BE2C (cell line): ENCODE results near the gene DCXR.

Experiments used
- DNase-seq: peaks from one replicate; pipeline ENCODE4 v3.0.0-alpha.2; 2020
- H3K27me3 ChIP-seq: fragments of 250-450 bp; sonication (Bioruptor Pico); 2 replicates; pipeline ENCODE4 v1.5.1; 2020; ENCODE audit warnings: mild to moderate bottlenecking
- H3K36me3 ChIP-seq: fragments of 250-450 bp; sonication (Bioruptor Pico); 2 replicates; pipeline ENCODE4 v1.5.1; 2020; ENCODE audit warnings: mild to moderate bottlenecking
- H3K4me1 ChIP-seq: fragments of 250-450 bp; sonication (Bioruptor Pico); 2 replicates; pipeline ENCODE4 v1.5.1; 2020
- H3K4me3 ChIP-seq: 2 replicates; pipeline ENCODE4 v1.5.1; 2011; ENCODE audit warnings: low read depth, low read length
- H3K9me3 ChIP-seq: fragments of 250-450 bp; sonication (Bioruptor Pico); 2 replicates; pipeline ENCODE4 v1.5.1; 2020
- TF ChIP-seq, protein P1 (sequence below): IDR thresholded peaks from 2 replicates; pipeline ENCODE4 v1.5.1; 2012; ENCODE audit warnings: mild to moderate bottlenecking, low read depth, low read length

DCXR gene

DNA sequence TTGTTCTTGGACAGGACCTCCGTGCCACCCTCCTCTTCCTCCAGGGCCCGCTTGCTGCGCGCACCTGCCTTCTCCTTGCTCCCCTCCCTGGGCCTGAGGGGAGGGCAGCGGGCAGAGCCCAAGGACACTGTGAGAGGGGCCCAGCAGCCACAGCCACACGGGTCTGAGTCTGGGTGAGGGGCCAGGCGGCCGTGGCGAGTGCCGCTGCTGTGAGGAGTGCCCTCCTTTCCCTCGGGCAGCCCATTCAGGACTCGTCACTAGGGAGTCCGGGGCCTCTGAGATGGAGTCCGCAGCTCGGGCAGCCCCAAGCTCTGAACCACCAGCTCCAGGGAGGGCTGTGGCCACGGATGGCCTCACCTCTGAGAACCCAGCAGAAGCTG, 22.5 kb upstream of the DCXR start:
- TF ChIP-seq, protein P1, sequence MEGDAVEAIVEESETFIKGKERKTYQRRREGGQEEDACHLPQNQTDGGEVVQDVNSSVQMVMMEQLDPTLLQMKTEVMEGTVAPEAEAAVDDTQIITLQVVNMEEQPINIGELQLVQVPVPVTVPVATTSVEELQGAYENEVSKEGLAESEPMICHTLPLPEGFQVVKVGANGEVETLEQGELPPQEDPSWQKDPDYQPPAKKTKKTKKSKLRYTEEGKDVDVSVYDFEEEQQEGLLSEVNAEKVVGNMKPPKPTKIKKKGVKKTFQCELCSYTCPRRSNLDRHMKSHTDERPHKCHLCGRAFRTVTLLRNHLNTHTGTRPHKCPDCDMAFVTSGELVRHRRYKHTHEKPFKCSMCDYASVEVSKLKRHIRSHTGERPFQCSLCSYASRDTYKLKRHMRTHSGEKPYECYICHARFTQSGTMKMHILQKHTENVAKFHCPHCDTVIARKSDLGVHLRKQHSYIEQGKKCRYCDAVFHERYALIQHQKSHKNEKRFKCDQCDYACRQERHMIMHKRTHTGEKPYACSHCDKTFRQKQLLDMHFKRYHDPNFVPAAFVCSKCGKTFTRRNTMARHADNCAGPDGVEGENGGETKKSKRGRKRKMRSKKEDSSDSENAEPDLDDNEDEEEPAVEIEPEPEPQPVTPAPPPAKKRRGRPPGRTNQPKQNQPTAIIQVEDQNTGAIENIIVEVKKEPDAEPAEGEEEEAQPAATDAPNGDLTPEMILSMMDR, result no peak
- Histone ChIP-seq H3K9me3 (no peaks in the 10 kb centered on the region), H3K36me3 (peaks cover 90% of the 10 kb centered on the region), H3K4me1 (no peaks in the 10 kb centered on the region), H3K4me3 (no peak overlapping the region), H3K27me3 (no peaks in the 10 kb centered on the region)
- no peak for DNase-seq

DNA sequence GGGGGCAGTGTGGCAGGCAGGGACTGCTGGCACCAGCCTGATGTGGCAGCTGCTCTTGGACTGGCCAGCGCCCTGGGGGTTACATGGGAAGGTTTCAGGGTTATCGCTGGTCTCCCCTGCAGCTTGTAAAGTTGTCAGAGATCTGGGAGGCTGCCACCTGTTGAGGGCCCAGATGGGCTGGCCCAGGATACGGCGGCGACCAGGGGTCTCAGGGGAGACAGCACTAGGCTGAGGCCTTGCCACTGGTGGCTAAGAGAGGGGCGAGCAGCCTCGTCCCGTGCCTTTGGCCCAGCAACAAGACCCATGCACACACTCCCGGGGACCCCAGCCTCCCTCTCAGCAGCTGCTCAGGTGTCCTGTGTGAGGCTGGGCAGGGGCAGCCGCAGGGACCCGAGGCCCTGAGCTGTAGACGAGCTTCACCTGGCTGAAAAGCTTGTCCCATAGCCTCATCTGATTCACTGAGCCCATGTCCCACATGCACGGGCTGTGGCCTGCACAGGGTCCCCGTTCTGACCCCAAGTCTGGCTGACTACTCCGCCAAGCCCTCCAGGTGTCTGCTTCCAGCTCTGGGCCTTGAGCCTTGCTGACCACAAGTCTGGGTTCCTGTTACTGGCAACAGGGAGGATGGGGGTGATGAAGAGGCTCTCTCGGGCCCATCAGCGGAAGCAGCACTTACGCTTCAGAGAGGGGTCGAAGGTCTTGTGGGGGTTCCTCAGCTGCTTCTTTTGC, 21.9 kb upstream of the DCXR start:
- Histone ChIP-seq H3K27me3 (no peaks in the 10 kb centered on the region), H3K9me3 (no peaks in the 10 kb centered on the region), H3K4me3 (no peak overlapping the region), H3K36me3 (peaks cover 94% of the 10 kb centered on the region), H3K4me1 (no peaks in the 10 kb centered on the region)
- no peak for DNase-seq
- TF ChIP-seq, protein P1, result no peak

DNA sequence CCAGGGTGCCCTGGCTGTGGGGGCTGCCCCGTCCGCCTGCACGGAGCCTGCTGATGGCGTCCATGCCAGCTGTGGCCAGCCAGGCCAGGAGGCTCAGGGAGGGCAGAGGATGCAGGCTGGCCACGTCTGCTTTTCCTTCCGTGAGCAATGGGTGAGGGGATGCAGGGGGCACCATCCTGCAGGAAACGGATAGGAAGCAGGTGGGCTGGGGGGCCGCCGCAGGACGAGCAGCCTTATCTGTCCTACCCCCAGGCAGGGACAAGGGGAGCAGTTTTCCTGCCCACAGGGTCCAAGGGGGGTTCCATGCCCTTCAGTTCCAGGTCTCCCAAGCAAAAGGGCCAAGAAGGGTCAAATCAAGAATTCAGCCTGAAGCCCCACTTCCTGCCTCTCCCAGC, 21.4 kb upstream of the DCXR start:
- H3K36me3 ChIP-seq, result peaks cover 94% of the 10 kb centered on the region

DNA sequence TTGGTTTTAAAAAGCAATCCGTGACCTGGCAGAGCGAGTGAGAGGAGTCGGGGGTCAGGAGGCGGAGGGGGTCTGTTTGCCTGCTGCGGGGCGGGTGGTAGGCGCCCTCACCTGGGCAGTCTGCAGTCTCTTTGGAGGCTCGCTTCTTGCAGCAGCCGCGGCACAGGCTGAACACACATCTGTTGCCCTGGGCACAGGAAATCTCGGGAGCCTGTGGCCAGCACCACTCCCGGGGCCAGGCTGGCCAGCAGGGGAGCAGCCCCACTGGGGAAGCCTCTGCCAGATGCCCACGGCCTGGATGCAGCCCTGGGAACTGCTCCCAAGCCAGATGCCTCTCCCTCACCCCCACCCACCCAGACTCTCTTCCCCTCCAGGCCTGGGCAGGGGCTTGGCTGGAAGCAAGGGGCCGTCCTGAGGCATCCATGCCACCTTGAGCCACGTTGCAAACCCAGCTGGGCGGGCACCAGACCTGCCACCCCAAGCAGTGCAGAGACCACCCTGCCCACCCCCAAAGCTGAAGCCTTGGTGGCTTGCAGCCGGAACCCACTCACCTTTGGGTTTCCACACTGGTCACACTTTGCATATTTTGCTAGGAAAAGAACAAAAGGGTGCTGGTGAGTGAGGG, 20.8 kb upstream of the DCXR start:
- Histone ChIP-seq H3K4me3 (no peak overlapping the region), H3K36me3 (peaks cover 94% of the 10 kb centered on the region), H3K27me3 (no peaks in the 10 kb centered on the region), H3K9me3 (no peaks in the 10 kb centered on the region), H3K4me1 (no peaks in the 10 kb centered on the region)
- no peak for DNase-seq
- TF ChIP-seq, protein P1, result no peak

More for the DNA sequence above, 21.4 kb upstream of the DCXR start:
- Histone ChIP-seq H3K4me1 (no peaks in the 10 kb centered on the region), H3K9me3 (no peaks in the 10 kb centered on the region), H3K4me3 (no peak overlapping the region), H3K27me3 (no peaks in the 10 kb centered on the region)
- TF ChIP-seq, protein P1, result no peak
- no peak for DNase-seq

DNA sequence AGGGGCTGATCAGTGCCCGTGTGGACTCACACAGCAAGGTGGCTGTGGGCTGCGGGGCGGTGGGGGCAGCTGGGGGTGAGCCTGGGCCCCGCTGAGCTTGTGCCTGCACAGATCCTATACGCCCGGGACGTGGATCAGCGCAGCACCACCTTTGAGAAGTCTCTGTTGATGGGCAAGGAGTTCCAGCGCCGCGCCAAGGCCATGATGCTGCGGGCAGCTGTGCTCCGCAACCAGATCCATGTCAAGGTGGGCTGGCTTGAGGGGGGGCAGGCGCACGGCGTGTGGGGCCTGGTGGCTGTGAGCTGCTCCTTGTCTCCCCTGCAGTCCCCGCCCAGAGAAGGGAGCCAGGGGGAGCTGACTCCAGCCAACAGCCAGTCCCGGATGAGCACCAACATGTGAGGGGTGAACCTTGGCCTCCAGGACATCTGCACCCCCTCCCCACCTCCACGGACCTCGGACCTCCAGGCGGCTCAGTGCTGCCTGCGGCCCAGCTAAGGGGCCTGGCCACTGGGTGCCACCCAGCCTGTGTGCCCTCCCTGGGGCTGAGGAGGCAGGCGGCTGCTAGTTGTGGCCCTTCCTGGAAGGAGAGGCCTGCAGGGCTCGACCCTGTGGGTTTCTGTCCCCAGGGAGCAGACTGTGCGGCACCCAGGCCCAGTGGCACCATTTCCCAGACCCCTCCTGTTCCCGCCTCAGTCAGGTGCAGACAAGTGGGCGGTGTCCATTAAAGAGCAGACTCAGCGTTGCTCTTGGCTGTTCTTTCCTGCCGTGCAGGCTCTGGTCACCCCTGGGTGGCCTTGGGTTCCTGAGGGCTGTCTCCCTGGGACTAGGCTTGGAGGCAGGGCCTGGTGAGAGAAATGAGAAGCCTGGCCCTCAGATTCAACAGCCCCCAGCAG, 19.5 kb upstream of the DCXR start:
- H3K27me3 ChIP-seq, result 0 out of 2 replicates have a peak, but pooled peaks cover 2% of the 10 kb centered on the region
- no peaks in the 10 kb centered on the region for H3K9me3 ChIP-seq
- peaks cover 83% of the 10 kb centered on the region for H3K36me3 ChIP-seq
- DNase-seq, result no peak
- TF ChIP-seq, protein P1, result no peak
- H3K4me1 ChIP-seq, result no peaks in the 10 kb centered on the region
- no peak overlapping the region for H3K4me3 ChIP-seq
